Stimulated activated naive CD8-positive, alpha-beta T cell treated with anti-CD3 and anti-CD28 coated beads, Interleukin-15, Interleukin-2, amounts not matched to agents 100 U/mL and 50 U/mL, for 24 hours (primary cell): ENCODE measurements around the gene HS3ST3B1.

ENCODE experiments used
- ATAC-seq: fragments of 150-1000 bp; cut with Tn5 transposase; one replicate; pipeline ENCODE4 v1.10.0; 2021
- DNase-seq: peaks from one replicate; pipeline ENCODE4 v3.0.0; 2021

HS3ST3B1 gene

DNA sequence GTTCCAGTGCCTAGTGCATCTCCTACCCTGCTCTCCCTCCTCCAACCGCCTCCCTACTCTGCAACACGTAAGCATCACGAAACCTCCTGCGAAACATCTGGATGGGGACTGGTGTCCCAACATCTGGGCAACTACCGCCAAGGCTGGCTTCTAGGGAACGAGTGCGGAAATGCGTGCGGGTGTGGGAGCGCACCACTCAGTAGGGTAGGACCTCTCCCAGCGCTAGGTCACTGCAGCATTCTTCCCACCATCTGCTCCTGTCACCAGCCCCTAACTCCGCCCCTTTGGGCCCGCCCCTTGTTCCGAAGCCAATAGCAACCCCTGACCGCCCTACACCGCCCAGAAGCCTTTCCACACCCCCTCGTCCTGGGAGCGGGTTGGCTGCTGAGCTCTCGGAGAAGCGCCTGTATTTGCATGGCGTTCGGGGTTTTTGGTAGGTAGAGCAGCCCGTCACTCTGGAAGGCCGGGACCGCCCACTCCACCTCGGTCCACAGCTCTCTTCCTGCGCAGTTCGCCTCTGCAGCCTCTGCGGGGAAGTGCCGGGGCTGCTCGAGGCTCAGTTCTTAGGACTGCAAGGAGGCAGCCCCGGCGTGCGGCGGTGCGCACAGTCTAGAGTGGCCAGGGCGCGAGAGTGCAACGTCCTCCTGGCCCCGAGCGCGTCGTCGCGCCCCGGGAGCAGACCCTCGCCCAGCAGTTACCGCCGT is at the start of gene HS3ST3B1:
TSS of gene HS3ST3B1 (plus strand) at position 507 of the 704 bp plus-strand sequence. CDS start 438 bp downstream, outside the sequence.
- peak; percentile 92 for ATAC-seq
- DNase-seq, result peak; percentile 99

DNA sequence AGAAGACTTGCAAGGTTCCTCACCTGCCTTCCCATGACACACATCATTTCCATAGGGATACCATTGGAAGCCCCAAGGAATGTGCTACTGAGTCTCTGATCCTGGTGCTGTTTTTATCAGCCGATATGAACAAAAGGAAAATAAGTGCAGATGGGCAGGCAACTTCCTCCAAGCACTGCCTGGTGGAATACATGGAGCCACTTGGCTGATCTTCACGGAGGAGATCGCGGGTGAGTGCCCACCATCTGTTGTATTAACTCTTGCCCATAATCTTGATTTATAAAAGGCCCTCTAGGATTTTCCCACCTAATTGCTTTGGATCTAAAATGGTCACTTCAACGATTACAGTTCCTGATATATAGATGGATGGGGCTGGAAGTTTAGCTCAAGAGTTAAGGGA is 39.5 kb upstream of the HS3ST3B1 start:
- DNase-seq, result no peak
- no peak for ATAC-seq

DNA sequence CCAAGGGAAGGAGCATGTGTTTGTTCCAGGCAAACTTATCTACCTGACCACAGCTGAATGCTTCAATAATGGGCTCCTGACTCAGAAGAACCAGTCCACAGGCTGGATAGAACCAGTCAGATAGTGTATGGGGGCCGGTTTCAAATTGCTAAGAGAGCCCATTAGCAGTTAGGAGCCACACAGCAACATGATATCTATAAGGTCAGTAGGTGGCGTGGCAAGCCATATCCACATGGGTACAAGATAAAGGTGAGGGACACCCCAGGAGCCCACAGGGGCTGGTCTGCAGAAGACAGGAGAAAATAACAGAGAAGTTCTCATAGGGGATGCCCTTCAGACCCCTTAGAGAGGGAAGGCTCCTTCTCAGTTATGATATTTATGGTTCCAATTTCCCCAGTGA is 32.6 kb upstream of the HS3ST3B1 start:
- ATAC-seq, result no peak
- DNase-seq, result no peak

DNA sequence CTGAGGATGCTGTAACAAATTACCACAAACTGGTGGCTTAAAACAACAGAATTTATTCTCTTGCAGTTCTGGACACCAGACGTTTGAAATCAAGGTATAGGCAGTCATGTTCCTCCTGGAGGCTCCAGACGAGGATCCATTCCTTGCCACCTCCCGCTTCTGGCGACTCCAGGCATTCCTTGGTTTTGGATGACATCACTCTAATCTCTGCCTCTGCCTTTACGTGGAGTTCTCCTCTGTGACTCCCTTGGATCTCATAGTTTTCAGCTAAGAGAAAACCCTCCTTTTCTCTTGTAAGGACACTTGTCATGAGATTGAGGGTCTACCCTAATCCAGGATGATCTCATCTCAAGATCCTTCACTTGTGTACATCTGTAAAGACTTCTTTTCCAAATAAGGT is 31.4 kb upstream of the HS3ST3B1 start:
- ATAC-seq, result no peak
- DNase-seq, result no peak

DNA sequence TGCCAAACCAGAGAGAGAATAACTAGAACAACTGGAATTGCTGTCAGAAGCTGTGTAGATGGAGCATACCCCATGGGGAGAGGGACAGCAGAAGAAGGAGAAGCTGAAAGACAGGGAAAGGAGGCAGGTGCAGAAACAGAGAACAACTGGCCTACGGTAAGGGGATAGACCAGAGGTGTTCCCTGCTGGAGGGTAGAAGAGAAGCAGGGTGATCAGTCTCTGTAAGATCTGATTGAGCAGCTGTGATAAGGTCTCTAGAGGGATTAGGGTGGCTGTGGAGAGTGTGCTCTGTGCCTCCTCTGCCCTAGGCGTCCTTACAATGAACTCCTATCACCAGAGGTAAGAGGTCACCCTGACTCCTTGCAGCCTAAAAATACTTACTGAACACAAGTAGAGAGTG is 30.4 kb upstream of the HS3ST3B1 start:
- no peak for ATAC-seq
- DNase-seq, result no peak

DNA sequence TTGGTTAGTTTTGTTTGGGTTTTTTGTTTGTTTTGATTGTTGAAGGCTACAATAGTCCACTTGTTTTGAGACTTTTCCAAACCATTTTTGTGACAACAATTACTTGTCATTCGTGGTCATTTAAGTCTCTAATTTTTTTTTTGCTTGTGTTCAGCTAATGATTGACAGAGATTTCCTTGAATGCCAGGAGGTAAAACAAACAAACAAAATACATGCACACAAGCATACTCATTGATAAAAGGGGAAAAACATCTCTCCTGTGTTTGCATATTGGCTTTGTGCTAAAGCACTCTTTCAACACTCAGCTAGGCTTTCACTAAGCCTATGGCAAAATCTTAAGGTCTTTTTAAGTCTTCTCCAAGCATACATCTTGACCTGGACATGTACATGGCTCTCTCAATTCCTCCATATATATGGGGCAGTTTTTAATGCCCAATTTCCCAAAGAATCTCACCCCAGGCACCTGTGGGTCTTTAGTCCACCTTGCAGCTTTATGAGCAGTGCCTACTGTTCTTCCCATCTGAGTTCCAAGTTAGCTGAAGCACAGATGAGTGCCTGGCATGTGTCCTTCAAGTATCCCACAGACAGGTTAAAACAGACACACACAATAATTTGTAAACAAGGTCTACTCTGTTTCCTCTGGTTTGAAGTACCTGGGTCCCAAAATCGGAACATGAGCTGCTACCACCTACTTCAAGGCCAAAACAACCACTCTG is 24.2 kb upstream of the HS3ST3B1 start:
- ATAC-seq, result no peak

DNA sequence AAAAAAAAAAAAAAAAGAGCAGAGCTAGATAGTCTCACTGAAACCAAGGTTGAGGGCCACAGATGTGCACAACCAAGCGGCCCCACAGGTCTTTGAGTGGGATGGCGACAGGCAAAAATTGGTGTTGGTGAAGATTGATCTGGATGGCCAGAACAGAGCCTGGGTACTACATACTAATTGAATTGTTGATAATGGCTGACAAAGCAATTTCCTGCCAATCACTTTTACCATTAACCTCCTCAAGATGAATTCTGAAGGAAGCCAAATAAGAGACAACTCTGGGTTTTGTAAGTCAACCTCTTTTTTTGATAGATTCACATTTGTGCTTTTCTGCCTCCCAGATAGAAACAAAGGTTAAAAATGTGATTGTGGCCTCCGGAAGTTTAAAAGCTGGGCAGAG is 19.4 kb upstream of the HS3ST3B1 start:
- ATAC-seq, result no peak
- no peak for DNase-seq

More for the DNA sequence above, 24.2 kb upstream of the HS3ST3B1 start:
- no peak for DNase-seq

DNA sequence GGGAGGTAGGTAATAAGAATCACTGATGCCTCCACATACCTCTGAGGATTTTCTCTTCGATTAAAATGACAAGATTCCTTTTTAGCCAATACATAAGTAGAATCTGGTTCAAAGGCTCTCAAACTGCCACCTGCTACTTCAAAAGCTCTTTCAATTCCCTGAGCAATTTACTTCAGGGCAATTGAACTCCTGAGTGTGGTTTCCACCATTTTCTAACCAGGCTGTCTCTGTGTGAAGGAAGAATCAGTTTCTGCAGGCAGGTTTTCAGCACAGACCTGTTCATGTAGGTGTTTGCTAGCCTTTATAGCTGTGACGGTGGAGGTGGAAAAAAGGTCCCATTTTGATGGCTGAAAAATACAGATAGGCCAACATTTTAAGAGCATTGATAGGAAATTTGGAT is 18.2 kb upstream of the HS3ST3B1 start:
- ATAC-seq (no peak), DNase-seq (no peak)

DNA sequence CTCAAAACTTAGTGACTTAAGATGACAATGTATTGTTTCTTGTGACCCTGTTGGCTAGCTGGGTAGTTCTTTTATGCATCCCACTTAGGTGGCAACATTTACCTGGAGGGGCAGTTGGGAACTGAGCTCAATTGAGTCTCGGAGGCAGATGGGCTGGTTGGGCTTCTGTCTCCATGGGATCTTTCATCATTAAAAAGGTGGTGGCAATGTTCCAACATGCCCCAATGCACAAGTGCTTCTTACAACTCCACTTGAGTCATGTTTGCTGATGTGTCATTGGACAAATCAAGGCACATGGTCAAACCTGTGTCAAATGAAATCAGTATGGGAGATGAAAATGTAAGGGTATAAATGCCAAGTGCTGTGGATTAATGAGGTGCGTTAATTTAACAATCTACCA is 11.7 kb upstream of the HS3ST3B1 start:
- no peak for ATAC-seq
- no peak for DNase-seq

DNA sequence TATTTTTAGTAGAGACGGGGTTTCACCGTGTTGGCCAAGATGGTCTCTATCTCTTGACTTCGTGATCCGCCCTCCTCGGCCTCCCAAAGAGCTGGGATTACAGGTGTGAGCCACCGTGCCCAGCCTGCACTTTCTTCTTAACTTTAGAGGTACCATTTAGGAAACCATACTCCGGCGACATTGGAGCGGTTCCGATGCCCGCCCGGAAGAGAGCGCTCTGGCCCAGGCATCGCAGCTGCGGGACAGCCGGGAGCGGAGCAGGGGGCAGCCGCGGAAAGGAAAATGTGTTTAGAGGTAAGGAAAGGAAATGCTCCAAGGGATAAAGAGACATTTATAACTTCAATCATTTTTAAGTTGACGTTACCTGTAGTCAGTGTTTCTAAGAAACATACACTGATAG is 6.0 kb upstream of the HS3ST3B1 start:
- DNase-seq (no peak), ATAC-seq (no peak)

DNA sequence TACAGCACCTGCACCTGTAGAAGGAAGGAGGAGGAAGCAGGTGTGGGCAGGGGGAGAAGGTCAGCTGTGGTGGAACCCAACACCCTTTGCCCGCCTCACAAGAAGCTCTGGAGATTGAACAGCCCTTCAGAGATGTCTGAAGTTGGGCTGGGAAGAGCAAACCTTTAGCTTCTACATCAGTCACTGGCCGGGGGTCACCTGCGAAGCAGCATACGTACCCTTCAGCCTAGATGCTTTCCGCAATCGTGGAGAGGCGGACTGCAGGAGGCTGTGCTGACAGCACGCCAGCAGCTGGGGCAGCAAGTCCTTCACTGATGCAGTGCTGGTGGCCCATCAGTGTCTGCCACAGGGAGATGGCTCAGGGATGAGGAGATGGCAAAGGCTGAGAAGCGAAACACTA is 5.2 kb upstream of the HS3ST3B1 start:
- ATAC-seq, result no peak
- no peak for DNase-seq

DNA sequence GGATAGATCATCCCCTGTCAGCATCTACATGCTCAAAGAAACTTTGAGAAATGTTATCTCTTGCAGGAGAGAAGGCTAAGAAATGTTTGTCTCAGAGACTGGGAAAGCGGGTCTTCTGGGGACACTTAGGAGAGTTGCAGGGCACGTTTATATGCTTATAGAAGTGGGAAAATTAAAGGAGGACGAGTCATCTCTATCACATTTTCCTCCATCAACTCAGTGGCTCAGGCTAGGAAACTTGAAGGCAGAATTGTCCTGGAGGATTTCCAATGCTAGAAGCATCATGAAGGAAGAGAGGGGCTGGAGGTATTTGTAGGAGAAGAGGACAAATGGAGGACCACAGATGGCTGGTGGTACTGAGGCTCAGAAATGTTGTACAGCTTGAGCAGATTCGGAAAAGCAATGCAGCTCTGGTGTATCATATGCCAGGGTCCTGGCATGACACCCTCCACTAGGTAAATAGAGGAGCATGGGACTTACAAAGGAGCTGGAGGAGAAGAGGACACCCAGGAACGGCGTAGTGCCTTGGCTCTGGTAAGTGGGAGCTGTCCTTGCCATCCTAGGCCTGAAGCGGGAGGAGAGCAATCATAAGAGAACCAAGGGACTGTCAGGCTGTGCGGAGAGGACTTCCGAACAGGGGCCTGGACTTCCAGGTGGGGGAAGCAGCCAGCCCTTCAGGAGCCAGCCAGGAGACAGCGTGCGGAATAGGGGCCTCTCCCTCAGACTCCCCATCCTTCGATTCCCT is 4.5 kb upstream of the HS3ST3B1 start:
- ATAC-seq, result no peak
- DNase-seq, result no peak

DNA sequence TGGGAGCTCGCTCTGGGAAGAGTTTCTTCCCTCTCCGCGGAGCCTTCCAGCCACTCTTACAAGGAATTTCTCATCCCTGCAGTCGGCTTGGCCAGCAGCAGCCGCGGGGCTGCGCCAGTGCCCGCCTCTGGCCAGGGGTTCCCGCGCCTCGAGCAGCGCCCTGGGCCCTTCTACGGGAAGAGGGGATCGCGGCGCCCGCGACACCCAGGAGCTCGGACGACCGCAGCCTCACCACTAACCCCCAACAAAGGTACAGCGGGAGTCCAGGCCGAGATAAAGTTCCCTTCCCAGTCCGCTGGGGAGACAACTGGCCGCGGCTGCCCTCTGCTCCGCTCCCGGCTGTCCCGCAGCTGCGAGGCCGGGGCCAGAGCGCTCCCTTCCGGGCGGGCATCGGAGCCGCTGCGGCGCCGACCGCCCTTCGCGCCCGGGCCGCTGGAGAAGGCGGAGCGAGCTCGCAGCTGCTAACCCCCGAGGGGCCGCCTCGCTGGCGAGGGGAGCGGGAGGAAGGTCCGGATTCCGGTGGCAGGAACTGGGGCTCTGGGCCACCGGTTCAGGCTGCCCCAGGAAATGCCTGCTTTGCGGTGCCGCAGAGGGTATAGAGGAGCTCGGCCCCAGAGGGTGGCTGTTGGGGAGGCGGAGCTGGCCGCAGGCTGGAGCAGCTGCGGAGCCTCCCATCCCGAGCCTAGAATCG is 3.6 kb upstream of the HS3ST3B1 start:
- ATAC-seq (no peak), DNase-seq (peak; percentile 50)

DNA sequence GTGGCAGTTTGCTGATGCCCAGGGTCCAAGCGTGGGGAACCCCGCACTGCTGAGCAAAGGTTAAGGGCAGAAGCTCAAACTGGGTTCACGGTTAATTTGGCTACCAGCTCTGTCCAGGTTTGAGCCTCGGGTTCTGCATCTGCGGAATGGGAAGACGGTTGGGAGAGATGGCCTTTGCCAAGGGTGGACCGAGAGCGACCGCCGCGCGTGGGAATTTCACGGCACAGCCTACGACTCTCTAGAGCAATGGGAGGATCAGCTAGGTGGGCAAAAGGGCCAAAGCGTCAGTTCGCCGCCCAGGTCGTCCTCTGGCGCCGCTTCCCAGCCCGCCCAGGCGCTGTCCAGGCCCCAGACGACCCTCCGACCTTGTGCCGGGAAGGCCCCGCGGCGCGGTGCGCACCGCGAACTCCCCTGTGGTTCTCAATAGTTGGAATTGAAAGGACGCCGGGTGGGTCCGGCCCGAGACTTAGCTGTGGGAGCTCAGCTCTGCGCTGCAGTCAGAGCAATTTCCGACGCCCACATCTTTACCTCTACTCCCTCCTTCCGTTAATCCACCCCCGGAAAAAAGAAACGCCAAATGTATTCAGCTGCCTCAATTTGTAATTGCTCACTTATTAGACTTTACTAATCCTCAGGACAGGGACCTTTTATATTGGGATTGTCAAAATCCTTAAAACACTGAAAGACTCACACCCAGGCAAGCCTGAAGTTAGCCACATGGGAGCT is 2.5 kb upstream of the HS3ST3B1 start:
- DNase-seq (no peak), ATAC-seq (no peak)

DNA sequence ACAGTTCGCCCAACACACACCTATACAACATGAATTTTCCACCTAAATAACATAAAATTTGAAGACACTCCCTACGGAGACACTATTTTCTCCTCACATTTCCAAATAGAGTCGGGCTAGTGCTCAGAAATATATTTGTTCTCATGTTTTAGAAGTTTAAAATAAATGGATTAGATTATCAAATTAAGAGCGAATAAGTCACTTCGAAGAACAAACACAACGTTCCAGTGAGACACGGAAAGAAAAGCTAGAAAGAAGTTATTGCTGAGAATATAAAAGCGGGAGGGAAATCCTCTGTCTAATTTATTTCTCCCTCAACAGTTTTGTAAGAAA is 2.0 kb upstream of the HS3ST3B1 start:
- ATAC-seq, result no peak

DNA sequence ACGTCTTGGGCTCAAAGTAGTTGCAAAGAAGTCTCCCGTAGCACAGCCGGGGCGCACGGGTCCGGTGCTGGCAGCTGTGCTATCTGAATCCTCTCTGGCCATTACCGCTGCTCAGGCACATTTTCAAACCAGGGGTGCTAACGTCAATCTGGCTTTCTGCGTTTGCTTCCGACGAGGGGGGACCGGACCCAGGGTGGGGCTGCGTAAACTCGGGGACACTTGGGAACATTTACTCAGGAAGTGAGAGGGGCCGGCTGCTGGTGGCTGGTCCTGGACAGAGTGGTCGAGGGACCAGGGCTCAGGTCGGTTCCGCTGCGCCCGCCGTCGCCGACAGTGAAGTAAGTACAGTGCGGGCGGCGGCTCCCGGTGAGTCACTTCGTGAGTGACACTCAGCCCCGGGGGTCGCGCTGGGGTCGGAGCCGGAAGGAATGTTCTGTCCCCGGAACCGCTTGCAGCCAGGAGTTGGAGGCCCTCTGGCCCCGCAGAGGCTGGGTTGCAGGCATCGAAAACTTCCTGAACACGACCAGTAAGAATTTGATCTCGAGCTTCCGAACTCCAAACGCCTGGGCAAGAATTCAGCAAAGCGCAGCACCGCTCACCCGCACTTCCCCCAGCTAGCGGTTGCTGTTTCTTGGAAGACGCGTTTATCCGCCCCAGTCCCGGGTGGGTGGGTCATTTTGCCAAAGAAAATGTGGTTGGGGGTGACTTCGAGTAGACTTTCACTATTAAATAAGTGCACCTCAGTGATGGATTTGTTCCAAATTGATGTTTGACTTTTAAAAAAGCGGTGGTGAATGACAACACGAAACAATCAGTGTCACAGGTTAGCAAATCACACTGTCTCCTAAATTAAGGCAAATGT is 1.4 kb upstream of the HS3ST3B1 start:
- ATAC-seq, result no peak

More for the DNA sequence above, 2.0 kb upstream of the HS3ST3B1 start:
- DNase-seq, result no peak

DNA sequence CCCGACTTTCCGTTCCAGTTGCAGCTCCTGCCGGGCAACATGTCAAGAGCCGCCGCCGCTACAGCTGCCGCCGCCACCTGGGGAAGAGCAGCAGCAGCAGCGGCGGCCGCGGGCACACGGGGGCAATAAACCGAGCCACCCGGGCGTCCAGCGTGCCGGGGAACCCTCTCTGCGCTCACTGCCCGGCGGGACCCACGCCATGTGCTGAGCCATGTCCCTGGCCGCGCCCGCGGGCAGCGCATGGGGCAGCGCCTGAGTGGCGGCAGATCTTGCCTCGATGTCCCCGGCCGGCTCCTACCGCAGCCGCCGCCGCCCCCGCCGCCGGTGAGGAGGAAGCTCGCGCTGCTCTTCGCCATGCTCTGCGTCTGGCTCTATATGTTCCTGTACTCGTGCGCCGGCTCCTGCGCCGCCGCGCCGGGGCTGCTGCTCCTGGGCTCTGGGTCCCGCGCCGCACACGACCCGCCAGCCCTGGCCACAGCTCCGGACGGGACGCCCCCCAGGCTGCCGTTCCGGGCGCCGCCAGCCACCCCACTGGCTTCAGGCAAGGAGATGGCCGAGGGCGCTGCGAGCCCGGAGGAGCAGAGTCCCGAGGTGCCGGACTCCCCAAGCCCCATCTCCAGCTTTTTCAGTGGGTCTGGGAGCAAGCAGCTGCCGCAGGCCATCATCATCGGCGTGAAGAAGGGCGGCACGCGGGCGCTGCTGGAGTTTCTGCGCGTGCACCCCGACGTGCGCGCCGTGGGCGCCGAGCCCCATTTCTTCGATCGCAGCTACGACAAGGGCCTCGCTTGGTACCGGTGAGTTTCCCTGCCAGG is 604 bp downstream of the HS3ST3B1 start:
- ATAC-seq (peak; percentile 1), DNase-seq (peak; percentile 51)

More for the DNA sequence above, 1.4 kb upstream of the HS3ST3B1 start:
- DNase-seq, result peak; percentile 67

DNA sequence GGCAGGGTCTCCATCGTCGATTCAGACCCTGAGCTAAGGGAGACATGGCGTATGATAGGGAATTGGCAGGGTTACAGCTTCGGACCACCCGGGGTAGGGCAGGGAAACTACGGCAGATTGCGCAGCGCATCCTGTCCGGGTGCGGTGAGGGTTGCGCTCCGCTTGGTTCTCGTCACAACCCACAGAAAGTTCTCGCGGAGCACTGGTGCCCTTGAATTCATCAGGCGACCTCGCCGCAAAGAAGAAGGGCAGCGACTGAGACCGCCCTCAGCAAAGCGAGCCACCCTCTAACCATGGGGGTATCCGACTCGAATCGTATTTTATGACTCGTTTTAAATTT is 1.2 kb downstream of the HS3ST3B1 start:
- DNase-seq (peak; percentile 70), ATAC-seq (peak; percentile 3)

DNA sequence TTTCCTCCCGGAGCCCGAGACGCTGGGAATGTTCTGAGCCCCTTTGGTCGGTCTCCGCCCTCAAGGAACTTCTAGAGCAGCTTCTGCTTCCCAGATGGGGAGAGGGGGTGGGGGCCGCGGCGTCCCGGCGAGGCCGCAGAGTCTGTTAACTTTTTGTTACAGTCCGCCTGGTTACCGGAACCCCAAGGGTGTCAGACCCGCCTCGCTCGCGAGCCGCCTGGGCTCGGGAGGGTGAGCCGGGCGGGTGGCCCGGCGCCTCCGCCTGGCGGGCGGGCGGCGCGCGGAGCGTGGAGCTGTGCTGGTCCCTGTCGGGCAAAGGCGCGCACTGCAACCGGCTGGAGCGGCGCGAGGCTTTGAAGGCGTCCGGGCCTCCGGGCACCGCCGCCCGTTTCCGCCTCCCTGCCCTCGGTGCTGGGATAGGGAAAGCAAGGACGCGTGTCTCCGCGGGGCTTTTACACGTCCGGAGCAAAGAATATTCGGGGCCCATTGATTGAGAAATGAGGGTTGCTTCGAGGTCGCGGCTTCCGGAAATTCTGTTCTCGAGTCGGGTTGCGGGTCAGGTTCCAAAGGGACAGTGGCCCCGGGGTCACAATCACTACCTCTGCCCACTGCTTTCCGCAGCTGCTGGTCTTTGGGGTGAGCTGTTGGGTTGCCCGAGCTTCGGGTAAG is 1.7 kb downstream of the HS3ST3B1 start:
- ATAC-seq (peak; percentile 35), DNase-seq (peak; percentile 88)
